Effector memory CD4-positive, alpha-beta T cell (primary cell): ENCODE results near the gene REXO4.
"Not testable (repeated sequence)": the region's sequence is repeated elsewhere in the genome, so short reads cannot be mapped to it uniquely, and the experiment has no call there.

Experiments
- DNase-seq, 3 donors: peaks; one replicate each; pipeline ENCODE4 v3.0.0-alpha.2; 2020
- H3K27ac ChIP-seq: 2 replicates; pipeline ENCODE4 v1.7.0; 2013; ENCODE audit warnings: mild to moderate bottlenecking, low read length, moderate library complexity; ENCODE audit not compliant: insufficient read depth, poor library complexity, severe bottlenecking
- H3K27me3 ChIP-seq: replicated peaks from 2 replicates; pipeline ENCODE4 v1.7.0; 2013; ENCODE audit warnings: mild to moderate bottlenecking, low read length; ENCODE audit not compliant: insufficient read depth, control insufficient read depth, poor library complexity, severe bottlenecking
- H3K36me3 ChIP-seq: 2 replicates; pipeline ENCODE4 v1.7.0; 2013; ENCODE audit warnings: mild to moderate bottlenecking, low read length, moderate library complexity; ENCODE audit not compliant: control insufficient read depth, insufficient read depth
- H3K4me1 ChIP-seq: 2 replicates; pipeline ENCODE4 v1.7.0; 2013; ENCODE audit warnings: low read length, mild to moderate bottlenecking; ENCODE audit not compliant: control insufficient read depth, insufficient read depth, poor library complexity, severe bottlenecking
- H3K4me3 ChIP-seq: 2 replicates; pipeline ENCODE4 v1.7.0; 2013; ENCODE audit warnings: low read length, low read depth, mild to moderate bottlenecking; ENCODE audit not compliant: insufficient read depth, poor library complexity, severe bottlenecking
- H3K9me3 ChIP-seq: 2 replicates; pipeline ENCODE4 v1.7.0; 2013; ENCODE audit warnings: mild to moderate bottlenecking, low read length, moderate library complexity; ENCODE audit not compliant: control insufficient read depth

Gene REXO4

GRCh38 chr9:133452562-133452961 is 34.8 kb upstream of the REXO4 start:
- no peaks in the 10 kb centered on the region for H3K27me3 ChIP-seq
- DNase-seq: no peak
- no peaks in the 10 kb centered on the region for H3K36me3 ChIP-seq
- H3K4me1 ChIP-seq: no peaks in the 10 kb centered on the region
- no peaks in the 10 kb centered on the region for H3K9me3 ChIP-seq
- no peak overlapping the region for H3K27ac ChIP-seq
- H3K4me3 ChIP-seq: no peak overlapping the region

DNA sequence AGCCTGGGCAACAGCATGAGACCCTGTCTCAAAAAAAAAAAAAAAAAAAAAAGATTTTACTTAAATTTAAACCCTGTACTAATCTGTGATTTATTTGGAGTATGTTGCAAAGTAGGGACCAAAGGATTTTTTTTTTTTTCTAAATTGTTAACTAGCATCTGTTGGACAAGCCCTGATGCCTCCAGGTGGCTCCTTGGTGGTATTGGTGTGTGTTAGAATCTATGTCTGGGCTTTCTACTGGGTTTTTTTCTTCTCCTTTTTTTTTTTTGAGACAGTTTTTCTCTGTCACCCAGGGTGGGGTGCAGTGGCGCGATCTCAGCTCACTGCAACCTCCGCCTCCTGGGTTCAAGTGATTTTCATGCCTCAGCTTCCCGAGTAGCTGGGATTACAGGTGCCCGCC is 34.1 kb upstream of the REXO4 start:
- H3K36me3 ChIP-seq, H3K27ac ChIP-seq, H3K4me1 ChIP-seq, H3K27me3 ChIP-seq, DNase-seq, H3K9me3 ChIP-seq, H3K4me3 ChIP-seq: not testable (repeated sequence)

DNA sequence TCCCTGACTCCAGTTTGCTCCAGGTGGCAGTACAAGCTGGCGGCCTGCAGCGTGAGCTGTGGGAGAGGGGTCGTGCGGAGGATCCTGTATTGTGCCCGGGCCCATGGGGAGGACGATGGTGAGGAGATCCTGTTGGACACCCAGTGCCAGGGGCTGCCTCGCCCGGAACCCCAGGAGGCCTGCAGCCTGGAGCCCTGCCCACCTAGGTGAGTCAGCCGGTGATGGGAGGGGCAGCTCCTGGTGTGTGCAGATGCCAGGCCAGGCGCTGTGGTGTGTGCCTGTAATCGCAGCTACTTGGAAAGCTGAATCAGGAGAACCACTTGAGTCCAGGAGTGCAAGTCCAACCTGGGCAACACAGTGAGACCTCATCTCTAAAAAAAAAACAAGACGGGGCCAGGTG is 31.9 kb upstream of the REXO4 start:
- Histone ChIP-seq H3K27me3 (no peaks in the 10 kb centered on the region), H3K4me3 (no peak overlapping the region), H3K36me3 (no peaks in the 10 kb centered on the region), H3K27ac (no peak overlapping the region), H3K4me1 (no peaks in the 10 kb centered on the region), H3K9me3 (no peaks in the 10 kb centered on the region)
- DNase-seq: no peak

DNA sequence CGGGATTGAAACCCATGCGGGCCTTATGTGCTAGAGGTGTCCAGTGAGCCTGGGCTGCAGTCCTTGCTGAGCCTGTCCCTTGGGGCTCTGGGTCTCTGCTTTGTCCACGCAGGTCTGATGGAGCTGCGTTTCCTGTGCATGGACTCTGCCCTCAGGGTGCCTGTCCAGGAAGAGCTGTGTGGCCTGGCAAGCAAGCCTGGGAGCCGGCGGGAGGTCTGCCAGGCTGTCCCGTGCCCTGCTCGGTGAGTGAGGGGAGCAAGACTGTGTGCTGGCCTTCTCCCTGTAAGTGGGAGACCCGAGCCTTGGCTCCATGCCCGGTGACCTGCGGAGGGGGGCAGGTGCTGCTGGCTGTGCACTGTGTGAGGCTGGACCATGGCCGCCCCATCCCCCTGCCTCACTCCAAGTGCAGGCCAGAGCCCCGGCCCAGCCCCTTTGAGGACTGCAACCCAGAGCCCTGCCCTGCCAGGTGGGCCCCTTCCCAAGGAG is 30.7 kb upstream of the REXO4 start:
- Histone ChIP-seq H3K27me3 (no peaks in the 10 kb centered on the region), H3K36me3 (no peaks in the 10 kb centered on the region), H3K27ac (no peak overlapping the region), H3K9me3 (no peaks in the 10 kb centered on the region), H3K4me3 (no peak overlapping the region), H3K4me1 (no peaks in the 10 kb centered on the region)
- DNase-seq: no peak

- H3K27ac ChIP-seq: no peak overlapping the region
- no peaks in the 10 kb centered on the region for H3K27me3 ChIP-seq
- no peak for DNase-seq
- H3K4me1 ChIP-seq: no peaks in the 10 kb centered on the region
- H3K4me3 ChIP-seq: no peak overlapping the region
- no peaks in the 10 kb centered on the region for H3K9me3 ChIP-seq
- H3K36me3 ChIP-seq: no peaks in the 10 kb centered on the region
Observed at GRCh38 chr9:133445293-133445969, 27.6 kb upstream of the REXO4 start.

DNA sequence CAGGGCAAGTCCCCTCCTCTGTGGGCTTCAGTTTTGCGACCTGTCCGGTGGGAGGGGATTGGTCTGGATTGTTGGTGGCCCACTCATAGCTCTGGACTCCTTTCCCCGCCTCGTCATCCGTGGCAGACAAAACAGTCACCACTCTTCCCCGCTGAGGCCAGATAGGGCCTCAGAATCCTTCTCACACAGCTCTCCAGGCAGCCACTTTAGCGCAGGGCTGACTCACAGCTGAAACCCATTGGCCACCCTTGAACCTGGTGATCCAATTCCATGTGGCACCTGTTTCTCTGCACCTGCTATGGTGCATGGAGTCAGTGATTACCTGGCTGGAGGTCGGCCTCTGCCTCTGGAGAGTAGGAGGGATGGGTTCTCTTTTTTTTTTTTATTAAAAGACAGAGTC is 26.2 kb upstream of the REXO4 start:
- H3K9me3 ChIP-seq: no peaks in the 10 kb centered on the region
- H3K4me1 ChIP-seq: no peaks in the 10 kb centered on the region
- no peak overlapping the region for H3K27ac ChIP-seq
- H3K36me3 ChIP-seq: no peaks in the 10 kb centered on the region
- no peak overlapping the region for H3K4me3 ChIP-seq
- no peak for DNase-seq
- H3K27me3 ChIP-seq: no peaks in the 10 kb centered on the region

DNA sequence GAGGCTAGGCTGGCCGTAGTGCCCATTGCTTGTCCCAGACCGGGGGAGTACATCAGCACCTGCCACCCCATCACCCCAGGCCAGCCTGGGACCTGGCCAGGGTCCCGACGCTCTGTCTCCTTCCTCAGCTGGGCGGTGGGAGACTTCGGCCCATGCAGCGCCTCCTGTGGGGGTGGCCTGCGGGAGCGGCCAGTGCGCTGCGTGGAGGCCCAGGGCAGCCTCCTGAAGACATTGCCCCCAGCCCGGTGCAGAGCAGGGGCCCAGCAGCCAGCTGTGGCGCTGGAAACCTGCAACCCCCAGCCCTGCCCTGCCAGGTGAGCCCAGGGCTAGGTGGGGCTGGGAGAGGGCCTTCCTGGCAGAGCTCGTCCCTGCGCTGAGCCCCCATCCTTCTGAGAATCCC is 25.4 kb upstream of the REXO4 start:
- H3K36me3 ChIP-seq: no peaks in the 10 kb centered on the region
- H3K27me3 ChIP-seq: no peaks in the 10 kb centered on the region
- no peak overlapping the region for H3K4me3 ChIP-seq
- no peaks in the 10 kb centered on the region for H3K9me3 ChIP-seq
- no peak for DNase-seq
- H3K27ac ChIP-seq: no peak overlapping the region
- no peaks in the 10 kb centered on the region for H3K4me1 ChIP-seq

DNA sequence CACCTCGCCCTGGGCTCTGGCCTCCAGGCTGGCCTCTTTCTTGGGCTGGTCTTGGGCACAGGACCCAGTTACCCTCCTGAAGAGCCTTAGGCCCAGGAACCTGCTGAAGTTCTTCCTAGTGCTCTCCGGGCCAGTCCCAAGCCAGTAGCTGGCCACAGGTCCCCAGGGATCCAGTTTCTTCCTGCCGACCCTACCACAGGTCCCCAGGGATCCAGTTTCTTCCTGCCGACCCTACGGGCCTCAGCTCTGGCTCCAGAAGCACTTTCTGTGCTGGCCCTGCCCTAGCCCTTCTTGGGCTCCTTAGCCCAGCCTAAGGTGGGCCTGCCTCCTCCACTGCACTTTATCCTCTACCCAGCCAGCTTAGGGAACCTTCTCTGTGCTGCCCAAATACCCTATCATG is 23.8 kb upstream of the REXO4 start:
- Histone ChIP-seq H3K27ac (no peak overlapping the region), H3K4me1 (no peaks in the 10 kb centered on the region), H3K9me3 (no peaks in the 10 kb centered on the region), H3K27me3 (no peaks in the 10 kb centered on the region), H3K4me3 (no peak overlapping the region), H3K36me3 (no peaks in the 10 kb centered on the region)
- DNase-seq: no peak

DNA sequence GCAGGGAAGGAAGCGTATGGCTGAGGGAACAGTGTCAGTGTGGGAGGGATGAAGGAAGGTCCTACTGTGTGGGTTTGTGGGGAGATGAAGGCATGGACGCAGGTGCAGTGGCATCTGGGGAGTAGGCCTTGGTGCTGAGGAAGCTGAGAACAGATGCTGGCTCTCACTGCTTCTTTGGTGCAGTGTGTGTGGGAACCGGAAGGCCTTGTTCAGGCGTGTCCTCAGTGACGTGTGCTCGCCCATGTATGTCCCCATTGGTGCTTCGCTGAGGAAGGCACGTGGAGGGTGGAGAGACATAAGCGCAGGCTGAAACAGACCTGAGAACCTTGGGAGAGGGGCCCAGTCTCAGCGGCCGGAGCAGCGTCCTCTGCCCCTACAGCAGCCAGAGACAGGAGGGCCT is 23.1 kb upstream of the REXO4 start:
- no peak overlapping the region for H3K27ac ChIP-seq
- DNase-seq: no peak
- no peaks in the 10 kb centered on the region for H3K27me3 ChIP-seq

DNA sequence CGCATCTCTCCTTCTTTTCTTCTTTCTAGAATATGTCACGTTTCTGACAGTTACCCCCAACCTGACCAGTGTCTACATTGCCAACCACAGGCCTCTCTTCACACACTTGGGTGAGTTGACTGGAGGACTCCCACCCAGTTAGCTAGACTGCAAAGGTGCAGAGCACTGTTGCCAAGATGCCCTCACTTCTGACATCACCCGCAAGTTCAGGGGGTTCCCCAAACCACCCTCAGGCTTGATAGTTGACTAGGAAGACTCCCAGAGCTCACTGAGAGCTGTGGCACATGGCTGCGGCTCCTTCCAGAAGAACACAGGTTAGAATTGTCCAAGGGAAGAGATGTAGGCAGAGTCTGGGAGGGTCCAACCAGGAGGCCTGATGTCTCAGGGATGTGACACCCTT is 21.5 kb upstream of the REXO4 start:
- Histone ChIP-seq H3K36me3 (no peaks in the 10 kb centered on the region), H3K9me3 (no peaks in the 10 kb centered on the region), H3K4me1 (no peaks in the 10 kb centered on the region), H3K4me3 (no peak overlapping the region), H3K27ac (no peak overlapping the region), H3K27me3 (no peaks in the 10 kb centered on the region)
- no peak for DNase-seq

More for the DNA sequence above, 23.1 kb upstream of the REXO4 start:
- no peaks in the 10 kb centered on the region for H3K9me3 ChIP-seq
- H3K36me3 ChIP-seq: no peaks in the 10 kb centered on the region
- H3K4me1 ChIP-seq: no peaks in the 10 kb centered on the region
- no peak overlapping the region for H3K4me3 ChIP-seq
